Panc1 (cell line): Measurements from ENCODE around the gene TGM1. TPM values are rescaled to one million over a fixed set of nuclear protein-coding genes. Genes with fewer than 3 reads are reported as not detected.

Experiments used
- ATAC-seq: fragments of 200-7000 bp; cut with Tn5 transposase; 2 replicates; pipeline ENCODE4 v1.9.1; 2020; ENCODE audit warnings: mild to moderate bottlenecking, moderate library complexity
- BruUV-seq: library from RNA; stranded (reverse); fragments of 400-500 nt; replicated peaks from 2 replicates; lab custom pipeline; 2021; lab: Mats Ljungman, UMichigan
- CTCF ChIA-PET: fragments of 300-600 bp; sonication (Branson Sonifier 250); formaldehyde crosslinking; loops from one replicate; lab custom pipeline; 2022; ENCODE audit warnings: antibody characterized with exemption; lab: Charles Lee
- POLR2A ChIA-PET: fragments of 300-600 bp; sonication (Branson Sonifier 250); formaldehyde crosslinking; loops from one replicate; lab custom pipeline; 2022; ENCODE audit warnings: antibody characterized with exemption; lab: Charles Lee
- DNase-seq: peaks from one replicate; pipeline ENCODE4 v3.0.0-alpha.2; 2010; ENCODE audit warnings: low read depth, low spot score
- H3K27ac ChIP-seq: 2 replicates; pipeline ENCODE4 v1.5.1; 2011; ENCODE audit warnings: mild to moderate bottlenecking, low read length, inconsistent platforms
- H3K27me3 ChIP-seq: fragments of 200-500 bp; sonication (Bioruptor generic); 2 replicates; pipeline ENCODE4 v1.6.0; 2014; ENCODE audit warnings: low read length, inconsistent platforms; ENCODE audit not compliant: control insufficient read depth, insufficient read depth
- H3K36me3 ChIP-seq: fragments of 200-500 bp; sonication (Bioruptor generic); 2 replicates; pipeline ENCODE4 v1.5.1; 2014; ENCODE audit warnings: inconsistent platforms, mild to moderate bottlenecking, low read length, moderate library complexity; ENCODE audit not compliant: control insufficient read depth, insufficient read depth
- H3K4me1 ChIP-seq: 2 replicates; pipeline ENCODE4 v1.5.1; 2011; ENCODE audit warnings: inconsistent platforms, mild to moderate bottlenecking, low read length, moderate library complexity; ENCODE audit not compliant: control insufficient read depth, insufficient read depth
- H3K4me3 ChIP-seq, 2 experiments: 2 replicates each; pipeline ENCODE4 v1.5.1; 2011 to 2012; ENCODE audit warnings: low read depth in 2 of 2, low read length in 2 of 2, mild to moderate bottlenecking in 2 of 2, inconsistent platforms in 1 of 2, moderate library complexity in 1 of 2
- H3K9me3 ChIP-seq: fragments of 200-500 bp; sonication (Bioruptor generic); 2 replicates; pipeline ENCODE4 v1.5.1; 2014; ENCODE audit warnings: low read depth, mild to moderate bottlenecking, inconsistent platforms, low read length, moderate library complexity; ENCODE audit not compliant: control insufficient read depth, insufficient read depth
- CTCF ChIP-seq: fragments of 450-650 bp; IDR thresholded peaks from 2 replicates; pipeline ENCODE4 v1.5.1; 2017; ENCODE audit warnings: mild to moderate bottlenecking
- POLR2AphosphoS5 ChIP-seq: IDR thresholded peaks from 2 replicates; pipeline ENCODE4 v1.6.1; 2012; ENCODE audit warnings: mild to moderate bottlenecking, low read depth, low read length, moderate library complexity
- REST ChIP-seq, 2 experiments: IDR thresholded peaks; 2 replicates each; pipeline ENCODE4 v1.6.1; 2011 to 2012; ENCODE audit warnings: low read depth in 2 of 2, control low read depth in 1 of 2, low read length in 1 of 2, mild to moderate bottlenecking in 1 of 2, moderate library complexity in 1 of 2; ENCODE audit not compliant: insufficient read depth in 1 of 2
- SIN3A ChIP-seq: IDR thresholded peaks from 2 replicates; pipeline ENCODE4 v1.6.1; 2012; ENCODE audit warnings: low read depth, mild to moderate bottlenecking, low read length, moderate library complexity, borderline replicate concordance; ENCODE audit not compliant: insufficient read depth
- TCF7L2 ChIP-seq: IDR thresholded peaks from 2 replicates; pipeline ENCODE4 v1.6.1; 2011; ENCODE audit warnings: mild to moderate bottlenecking, low read depth, low read length, inconsistent platforms
- in situ Hi-C: cut with HindIII; loops from 2 replicates; pipeline ENCODE4 v1.10.0; 2016; ENCODE audit warnings: low sequenced_read_pairs, low pct_unique_long_range_greater_than_20kb
- intact Hi-C: fragments of 100-400 bp; cut with micrococcal nuclease; formaldehyde crosslinking; loops from one replicate; pipeline ENCODE4 v1.10.0; 2022; ENCODE audit not compliant: unreplicated experiment
- total RNA-seq: library from RNA; stranded (reverse); gene quantifications from one replicate; pipeline ENCODE4 v1.2.1, GENCODE V29; 2021; ENCODE audit not compliant: unreplicated experiment

TGM1 gene
- total RNA-seq, 1 experiment from 2014 or later: 2.3 TPM

GRCh38 chr14:24261256-24261968 is 1.6 kb downstream of the TGM1 start:
- H3K4me3 ChIP-seq: no peak overlapping the region
- no TSS peak for BruUV-seq
- intact Hi-C loops (no loop called here), in situ Hi-C loops (no loop called here)
- ChIA-PET POLR2A (no interaction called here), CTCF (interaction anchor here (0.5 kb wide), 1 partner anchor 279 kb away, joined by 3 read pairs; no protein-coding TSS in a partner anchor)
- no peak for ATAC-seq
- no peaks in the 10 kb centered on the region for H3K36me3 ChIP-seq
- H3K9me3 ChIP-seq: no peaks in the 10 kb centered on the region
- TF ChIP-seq CTCF (no peak), REST (IDR thresholded peaks at IDR 0.05; ENCODE audit: insufficient read depth in 1 of 2, low read depth in 2 of 2, low read length in 1 of 2) (no peak), SIN3A (no peak), TCF7L2 (no peak), POLR2AphosphoS5 (no peak)
- H3K27ac ChIP-seq: no peak overlapping the region
- H3K4me1 ChIP-seq: no peaks in the 10 kb centered on the region
- no peaks in the 10 kb centered on the region for H3K27me3 ChIP-seq
- no peak for DNase-seq

GRCh38 chr14:24260780-24261157 is 2.2 kb downstream of the TGM1 start:
- no peak for ATAC-seq
- TF ChIP-seq TCF7L2 (no peak), CTCF (no peak), REST (IDR thresholded peaks at IDR 0.05; ENCODE audit: insufficient read depth in 1 of 2, low read depth in 2 of 2, low read length in 1 of 2) (no peak), SIN3A (no peak), POLR2AphosphoS5 (no peak)
- in situ Hi-C loops: no loop called here
- ChIA-PET POLR2A (no interaction called here), CTCF (no interaction called here)
- H3K4me1 ChIP-seq: no peaks in the 10 kb centered on the region
- no peak overlapping the region for H3K27ac ChIP-seq
- intact Hi-C loops: no loop called here
- no peaks in the 10 kb centered on the region for H3K36me3 ChIP-seq
- no peak for DNase-seq
- BruUV-seq: no TSS peak
- no peaks in the 10 kb centered on the region for H3K9me3 ChIP-seq
- no peaks in the 10 kb centered on the region for H3K27me3 ChIP-seq
- no peak overlapping the region for H3K4me3 ChIP-seq
